ENCODE data around the gene MAD2L2.

DNA sequence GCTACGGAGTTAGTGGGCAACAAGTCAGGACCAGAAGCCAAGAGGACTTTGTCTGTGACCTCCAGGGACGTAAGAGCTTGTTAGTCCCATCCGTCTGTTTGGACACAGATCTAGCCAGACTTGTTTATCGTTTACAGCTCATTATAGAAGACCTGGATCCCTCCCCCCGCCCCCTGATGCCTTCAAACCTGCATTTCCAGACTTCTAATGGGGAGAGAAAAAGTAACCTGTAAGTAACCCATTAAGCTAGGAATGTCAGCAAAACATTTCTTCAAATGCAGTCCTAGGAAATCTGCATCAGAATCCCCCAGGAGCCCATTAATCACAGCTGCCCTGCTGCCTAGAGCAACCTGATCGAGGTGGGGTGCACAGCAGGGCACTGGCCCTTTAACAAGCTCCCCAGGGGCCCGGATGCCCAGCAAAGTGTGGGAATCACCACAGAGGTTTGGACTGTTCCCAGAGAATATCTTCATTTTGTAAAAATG lies 1.4 kb upstream of the MAD2L2 start:
- no peak for TF ChIP-seq POLR2A (IDR thresholded peaks at IDR 0.05)
- TF ChIP-seq CTCF (IDR thresholded peaks at IDR 0.05) = no peak
